IMR-90 (cell line): ENCODE data around the gene ZNF507. TPM values are rescaled to one million over a fixed set of nuclear protein-coding genes. Genes with fewer than 3 reads are reported as not detected.

Experiments used
- ATAC-seq: fragments of 200-7000 bp; cut with Tn5 transposase; 2 replicates; pipeline ENCODE4 v1.9.1; 2020; ENCODE audit warnings: low read depth, mild to moderate bottlenecking, moderate library complexity
- BruUV-seq: library from RNA; stranded (reverse); fragments of 400-500 nt; replicated peaks from 2 replicates; lab custom pipeline; 2021; lab: Mats Ljungman, UMichigan
- CTCF ChIA-PET: fragments of 300-600 bp; formaldehyde crosslinking; extraction: SDS; loops from one replicate; lab custom pipeline; 2021; ENCODE audit warnings: antibody characterized with exemption; lab: Yijun Ruan, JAX
- POLR2A ChIA-PET: fragments of 300-600 bp; sonication (Branson Sonifier 250); formaldehyde crosslinking; loops from one replicate; lab custom pipeline; 2022; ENCODE audit warnings: antibody characterized with exemption; ENCODE audit not compliant: unreplicated experiment; lab: Charles Lee
- DNase-seq: peaks from one replicate; pipeline ENCODE4 v3.0.0; 2013
- H2AFZ ChIP-seq: replicated peaks from 2 replicates; pipeline ENCODE3; 2013; ENCODE audit warnings: low read length, mild to moderate bottlenecking; ENCODE audit not compliant: poor library complexity
- H2AK5ac ChIP-seq: 2 replicates; pipeline ENCODE4 v1.6.1; 2013; ENCODE audit warnings: low read depth, low read length, inconsistent platforms
- H2AK9ac ChIP-seq: replicated peaks from 2 replicates; pipeline ENCODE3; 2013; ENCODE audit warnings: mild to moderate bottlenecking, low read depth, low read length, moderate library complexity; ENCODE audit not compliant: poor library complexity
- H2BK120ac ChIP-seq: 2 replicates; pipeline ENCODE4 v1.6.1; 2013; ENCODE audit warnings: low read depth, low read length, inconsistent platforms
- H2BK15ac ChIP-seq: 3 replicates; pipeline ENCODE4 v1.6.1; 2013; ENCODE audit warnings: low read depth, low read length, inconsistent platforms
- H2BK20ac ChIP-seq: 2 replicates; pipeline ENCODE4 v1.6.1; 2013; ENCODE audit warnings: low read depth, mild to moderate bottlenecking, inconsistent platforms, low read length, moderate library complexity
- H2BK5ac ChIP-seq: 2 replicates; pipeline ENCODE4 v1.6.1; 2013; ENCODE audit warnings: mild to moderate bottlenecking, low read depth, low read length, inconsistent platforms; ENCODE audit not compliant: poor library complexity, severe bottlenecking
- H3K14ac ChIP-seq: replicated peaks from 2 replicates; pipeline ENCODE4 v1.6.1; 2013; ENCODE audit warnings: low read depth, low read length, inconsistent platforms
- H3K18ac ChIP-seq: 2 replicates; pipeline ENCODE4 v1.6.1; 2013; ENCODE audit warnings: low read depth, low read length, control low read depth
- H3K23ac ChIP-seq: 2 replicates; pipeline ENCODE4 v1.6.1; 2013; ENCODE audit warnings: low read depth, low read length, inconsistent platforms
- H3K27ac ChIP-seq: 2 replicates; pipeline ENCODE4 v1.5.1; 2013; ENCODE audit warnings: mild to moderate bottlenecking, control low read depth, low read length; ENCODE audit not compliant: insufficient read depth
- H3K27me3 ChIP-seq: 2 replicates; pipeline ENCODE4 v1.6.1; 2013; ENCODE audit warnings: low read length; ENCODE audit not compliant: control insufficient read depth, insufficient read depth
- H3K36me3 ChIP-seq: 2 replicates; pipeline ENCODE4 v1.6.1; 2013; ENCODE audit warnings: low read length, mixed read lengths; ENCODE audit not compliant: control insufficient read depth, insufficient read depth
- H3K4ac ChIP-seq: 2 replicates; pipeline ENCODE4 v1.6.1; 2013; ENCODE audit warnings: low read depth, low read length, inconsistent platforms
- H3K4me1 ChIP-seq: 2 replicates; pipeline ENCODE4 v1.6.1; 2013; ENCODE audit warnings: low read length, mixed read lengths; ENCODE audit not compliant: control insufficient read depth, insufficient read depth
- H3K4me2 ChIP-seq: 2 replicates; pipeline ENCODE4 v1.6.1; 2013; ENCODE audit warnings: low read depth, mild to moderate bottlenecking, control low read depth, low read length, moderate library complexity
- H3K4me3 ChIP-seq: 2 replicates; pipeline ENCODE4 v1.5.1; 2013; ENCODE audit warnings: low read depth, mild to moderate bottlenecking, control low read depth, low read length, moderate library complexity; ENCODE audit not compliant: insufficient read depth
- H3K56ac ChIP-seq: 2 replicates; pipeline ENCODE4 v1.6.1; 2013; ENCODE audit warnings: low read length, inconsistent platforms; ENCODE audit not compliant: insufficient read depth; ENCODE audit errors: extremely low read depth
- H3K79me1 ChIP-seq, 2 experiments: 2 replicates each; pipeline ENCODE4 v1.6.1; 2013; ENCODE audit warnings: low read length in 2 of 2, inconsistent platforms in 1 of 2, low read depth in 1 of 2
- H3K9ac ChIP-seq: 2 replicates; pipeline ENCODE4 v1.6.1; 2013; ENCODE audit warnings: low read depth, low read length, control low read depth
- H3K9me1 ChIP-seq: 2 replicates; pipeline ENCODE4 v1.6.1; 2013; ENCODE audit warnings: low read length, inconsistent platforms; ENCODE audit not compliant: insufficient read depth
- H3K9me3 ChIP-seq: 2 replicates; pipeline ENCODE4 v1.6.1; 2013; ENCODE audit warnings: low read length; ENCODE audit not compliant: control insufficient read depth, insufficient read depth
- H4K20me1 ChIP-seq: 2 replicates; pipeline ENCODE4 v1.6.1; 2013; ENCODE audit warnings: low read length, inconsistent platforms; ENCODE audit not compliant: insufficient read depth
- H4K5ac ChIP-seq: 2 replicates; pipeline ENCODE4 v1.6.1; 2013; ENCODE audit warnings: mild to moderate bottlenecking, low read depth, low read length, control low read depth
- H4K8ac ChIP-seq, 2 experiments: 2 replicates each; pipeline ENCODE4 v1.6.1; 2013; ENCODE audit warnings: low read depth in 2 of 2, low read length in 2 of 2, control low read depth in 1 of 2, inconsistent platforms in 1 of 2
- H4K91ac ChIP-seq: 2 replicates; pipeline ENCODE4 v1.6.1; 2013; ENCODE audit warnings: low read depth, low read length, inconsistent platforms; ENCODE audit not compliant: insufficient read depth
- CHD1 ChIP-seq: IDR thresholded peaks from 2 replicates; pipeline ENCODE4 v1.6.1; 2012; ENCODE audit warnings: low read depth, low read length, improper control_type of control experiment
- MAFK ChIP-seq: IDR thresholded peaks from 2 replicates; pipeline ENCODE4 v1.6.1; 2012; ENCODE audit warnings: low read depth, low read length, improper control_type of control experiment
- MXI1 ChIP-seq: IDR thresholded peaks from 2 replicates; pipeline ENCODE4 v1.6.1; 2012; ENCODE audit warnings: low read depth, mild to moderate bottlenecking, low read length, moderate library complexity, borderline replicate concordance
- SMC3 ChIP-seq: fragments of 150-350 bp; IDR thresholded peaks from 2 replicates; pipeline ENCODE4 v1.6.1; 2016; ENCODE audit warnings: low read depth, mild to moderate bottlenecking, antibody characterized with exemption, low read length, moderate library complexity
- WGBS, 2 experiments: methylation state at CpG; one replicate each; pipeline versions ENCODE4 v1.1.5 to v1.1.7; 2013; ENCODE audit warnings: missing lambda C conversion rate in 2 of 2; ENCODE audit not compliant: insufficient read length in 1 of 2; ENCODE audit errors: extremely low coverage in 2 of 2; 5-methylcytosine and 5-hydroxymethylcytosine counted together
- dilution Hi-C: fragments of 300-500 bp; cut with HindIII; formaldehyde crosslinking; loops from one replicate; pipeline ENCODE4 v1.14.3; 2018; ENCODE audit warnings: low sequenced_read_pairs; ENCODE audit not compliant: unreplicated experiment
- in situ Hi-C: fragments of 300-500 bp; cut with MboI; formaldehyde crosslinking; loops from 3 replicates; pipeline ENCODE4 v1.14.3; 2019; ENCODE audit warnings: low sequenced_read_pairs, inconsistent platforms, mixed read lengths
- intact Hi-C: fragments of 100-400 bp; cut with micrococcal nuclease; formaldehyde crosslinking; loops from 2 replicates; pipeline ENCODE4 v1.10.0; 2022
- polyA plus RNA-seq, 3 experiments: library from polyadenylated mRNA; depleted of rRNA; stranded (reverse); fragments of >200 nt; gene quantifications; 2 replicates each; pipeline ENCODE4 v1.2.3, GENCODE V29; 2012; ENCODE audit warnings: low replicate concordance in 1 of 3
- total RNA-seq: library from RNA; depleted of rRNA; stranded (reverse); fragments of >200 nt; gene quantifications from 2 replicates; pipeline ENCODE4 v1.2.3, GENCODE V29; 2012
- TF ChIP-seq, protein P1 (sequence below): conservative IDR thresholded peaks from 2 replicates; pipeline ENCODE4 v1.5.1; 2012; ENCODE audit warnings: mild to moderate bottlenecking, low read depth, low read length, improper control_type of control experiment

ZNF507 gene
- total and polyA plus RNA-seq, 2 of the 4 experiments (the other 2 are of a cell fraction) = 9.6 to 19.9 TPM

DNA sequence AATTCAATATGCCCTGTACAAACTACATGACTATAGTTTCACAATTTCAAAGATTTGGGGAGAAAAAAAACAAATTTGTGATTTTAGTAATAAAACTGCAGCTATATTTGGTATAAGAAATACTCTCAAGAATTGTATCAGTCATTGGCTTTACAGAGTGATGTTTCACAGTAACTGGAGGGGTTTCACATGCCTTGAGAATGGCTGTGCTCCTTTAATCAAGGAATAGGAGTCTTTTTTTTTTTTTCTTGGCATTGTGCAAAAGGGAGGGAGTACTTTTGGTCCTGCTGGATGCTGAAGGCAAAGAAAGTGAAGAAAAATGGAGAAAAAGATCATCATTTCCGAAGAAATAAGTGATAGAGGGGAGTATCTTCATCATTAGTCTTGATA, 6.8 kb downstream of the ZNF507 start:
- Histone ChIP-seq H3K4me2 (no peak overlapping the region), H4K20me1 (peaks cover 15% of the 10 kb centered on the region)
- CTCF ChIA-PET = no interaction called here

More for the DNA sequence above, 6.8 kb downstream of the ZNF507 start:
- Histone ChIP-seq H2BK5ac (no peak overlapping the region), H2AK5ac (no peak overlapping the region), H4K91ac (no peak overlapping the region), H2AK9ac (no peak overlapping the region), H3K4me3 (no peak overlapping the region), H3K27ac (no peak overlapping the region), H3K9ac (no peak overlapping the region; the same call in 1 of the 2 replicates), H3K14ac (no peak overlapping the region), H3K4ac (no peak overlapping the region), H3K9me1 (peaks cover 15% of the 10 kb centered on the region; the same call in 1 of the 2 replicates), H3K79me1 (peaks cover 48 to 65% of the 10 kb centered on the region in 2 experiments), H4K5ac (no peak overlapping the region), H2AFZ (no peak overlapping the region), H3K56ac (no peak overlapping the region), H3K27me3 (no peaks in the 10 kb centered on the region), H3K18ac (no peak overlapping the region), H3K4me1 (peaks cover 11% of the 10 kb centered on the region), H2BK120ac (no peak overlapping the region), H2BK15ac (no peak overlapping the region), H3K9me3 (no peaks in the 10 kb centered on the region), H3K23ac (no peak overlapping the region), H2BK20ac (no peak overlapping the region; the same call in 1 of the 2 replicates), H4K8ac (no peak overlapping the region), H3K36me3 (peaks cover 31% of the 10 kb centered on the region)
- POLR2A ChIA-PET = no interaction called here
- TF ChIP-seq CHD1 = no peak
- no peak for TF ChIP-seq MAFK
- TF ChIP-seq SMC3 = no peak
- TF ChIP-seq, protein P1, sequence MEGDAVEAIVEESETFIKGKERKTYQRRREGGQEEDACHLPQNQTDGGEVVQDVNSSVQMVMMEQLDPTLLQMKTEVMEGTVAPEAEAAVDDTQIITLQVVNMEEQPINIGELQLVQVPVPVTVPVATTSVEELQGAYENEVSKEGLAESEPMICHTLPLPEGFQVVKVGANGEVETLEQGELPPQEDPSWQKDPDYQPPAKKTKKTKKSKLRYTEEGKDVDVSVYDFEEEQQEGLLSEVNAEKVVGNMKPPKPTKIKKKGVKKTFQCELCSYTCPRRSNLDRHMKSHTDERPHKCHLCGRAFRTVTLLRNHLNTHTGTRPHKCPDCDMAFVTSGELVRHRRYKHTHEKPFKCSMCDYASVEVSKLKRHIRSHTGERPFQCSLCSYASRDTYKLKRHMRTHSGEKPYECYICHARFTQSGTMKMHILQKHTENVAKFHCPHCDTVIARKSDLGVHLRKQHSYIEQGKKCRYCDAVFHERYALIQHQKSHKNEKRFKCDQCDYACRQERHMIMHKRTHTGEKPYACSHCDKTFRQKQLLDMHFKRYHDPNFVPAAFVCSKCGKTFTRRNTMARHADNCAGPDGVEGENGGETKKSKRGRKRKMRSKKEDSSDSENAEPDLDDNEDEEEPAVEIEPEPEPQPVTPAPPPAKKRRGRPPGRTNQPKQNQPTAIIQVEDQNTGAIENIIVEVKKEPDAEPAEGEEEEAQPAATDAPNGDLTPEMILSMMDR = no peak
- no peak for TF ChIP-seq MXI1
- WGBS, 2 experiments = no CpG with 5 or more reads among the region's 1 CpG
- no peak for ATAC-seq
- DNase-seq = no peak
- intact Hi-C loops = no loop called here
- dilution Hi-C loops = no loop called here
- BruUV-seq = no TSS peak
- in situ Hi-C loops = loop anchor here (25.0 kb wide), 1 partner anchor 1015 kb away; the partner anchor contains the start of gene TSHZ3
